ENCODE results near the gene RGS7BP. TPM values are rescaled to one million over a fixed set of nuclear protein-coding genes. Genes with fewer than 3 reads are reported as not detected.

The RGS7BP gene
- total RNA-seq, 1 donor from 2014 or later, result 0.43 TPM

- Histone ChIP-seq H3K36me3 (no peaks in the 10 kb centered on the region), H3K27ac (no peak overlapping the region), H3F3A (ENCODE audit: low read depth) (peaks cover 16% of the 10 kb centered on the region), H4K20me1 (ENCODE audit: low read depth) (no peaks in the 10 kb centered on the region), H3K9ac (no peak overlapping the region), H3K27me3 (no peaks in the 10 kb centered on the region), H3K4me3 (no peak overlapping the region), H3K4me1 (peaks cover 34% of the 10 kb centered on the region), H3K79me2 (ENCODE audit: low read depth) (no peaks in the 10 kb centered on the region), H3K4me2 (no peak overlapping the region), H2AFZ (replicated peaks) (no peak overlapping the region), H3K9me3 (ENCODE audit: low read depth) (no peaks in the 10 kb centered on the region)
- TF ChIP-seq EZH2 (IDR thresholded peaks at IDR 0.05) (no peak), EZH2phosphoT487 (IDR thresholded peaks at IDR 0.05) (no peak)
- TF ChIP-seq, protein P1, sequence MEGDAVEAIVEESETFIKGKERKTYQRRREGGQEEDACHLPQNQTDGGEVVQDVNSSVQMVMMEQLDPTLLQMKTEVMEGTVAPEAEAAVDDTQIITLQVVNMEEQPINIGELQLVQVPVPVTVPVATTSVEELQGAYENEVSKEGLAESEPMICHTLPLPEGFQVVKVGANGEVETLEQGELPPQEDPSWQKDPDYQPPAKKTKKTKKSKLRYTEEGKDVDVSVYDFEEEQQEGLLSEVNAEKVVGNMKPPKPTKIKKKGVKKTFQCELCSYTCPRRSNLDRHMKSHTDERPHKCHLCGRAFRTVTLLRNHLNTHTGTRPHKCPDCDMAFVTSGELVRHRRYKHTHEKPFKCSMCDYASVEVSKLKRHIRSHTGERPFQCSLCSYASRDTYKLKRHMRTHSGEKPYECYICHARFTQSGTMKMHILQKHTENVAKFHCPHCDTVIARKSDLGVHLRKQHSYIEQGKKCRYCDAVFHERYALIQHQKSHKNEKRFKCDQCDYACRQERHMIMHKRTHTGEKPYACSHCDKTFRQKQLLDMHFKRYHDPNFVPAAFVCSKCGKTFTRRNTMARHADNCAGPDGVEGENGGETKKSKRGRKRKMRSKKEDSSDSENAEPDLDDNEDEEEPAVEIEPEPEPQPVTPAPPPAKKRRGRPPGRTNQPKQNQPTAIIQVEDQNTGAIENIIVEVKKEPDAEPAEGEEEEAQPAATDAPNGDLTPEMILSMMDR (IDR thresholded peaks at IDR 0.05), result no peak
- Mint-ChIP-seq H3K27me3 (ENCODE audit: insufficient read depth, low read depth) (no peaks in the 10 kb centered on the region), H3K9me3 (no peaks in the 10 kb centered on the region), H3K4me3 (no peak overlapping the region), H3K36me3 (no peaks in the 10 kb centered on the region), H3K4me1 (peaks cover 8% of the 10 kb centered on the region), H3K27ac (no peak overlapping the region)
- DNase-seq (ENCODE audit: low spot score), result no peak
These were observed 149.8 kb downstream of the RGS7BP start for GRCh38 chr5:64655596-64655995.

DNA sequence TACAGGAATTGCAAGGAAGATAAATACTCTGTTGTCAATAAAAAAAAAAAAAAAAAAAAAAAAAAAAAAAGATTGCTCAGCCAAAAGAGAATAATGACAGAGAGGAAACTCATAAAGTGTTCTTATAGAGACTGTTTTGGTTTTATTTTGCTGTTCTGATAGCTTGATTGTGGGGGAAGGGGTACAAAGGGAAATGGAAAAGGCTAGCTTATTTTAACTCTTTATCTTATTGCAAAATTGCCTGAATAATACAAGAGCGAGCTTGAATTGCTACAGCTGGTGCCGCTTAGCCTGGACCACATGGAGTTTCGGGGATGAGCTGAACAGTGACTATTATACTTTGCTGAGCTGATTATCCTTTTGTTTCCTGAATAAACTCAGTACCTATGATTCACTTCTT lies 153.5 kb downstream of the RGS7BP start:
- no peak overlapping the region for H3K4me3 Mint-ChIP-seq
- no peaks in the 10 kb centered on the region for H3K9me3 Mint-ChIP-seq
- no peaks in the 10 kb centered on the region for H3K36me3 Mint-ChIP-seq

More for the DNA sequence above, 153.5 kb downstream of the RGS7BP start:
- Histone ChIP-seq H3K79me2 (ENCODE audit: low read depth) (no peaks in the 10 kb centered on the region), H3K27ac (no peak overlapping the region), H3K4me1 (peaks cover 43% of the 10 kb centered on the region), H3K27me3 (no peaks in the 10 kb centered on the region), H3K9me3 (ENCODE audit: low read depth) (no peaks in the 10 kb centered on the region), H4K20me1 (ENCODE audit: low read depth) (no peaks in the 10 kb centered on the region), H2AFZ (replicated peaks) (no peak overlapping the region), H3K9ac (no peak overlapping the region), H3F3A (ENCODE audit: low read depth) (peaks cover 16% of the 10 kb centered on the region), H3K4me3 (peak overlapping the region; percentile 0), H3K36me3 (no peaks in the 10 kb centered on the region), H3K4me2 (peak overlapping the region; percentile 65)
- H3K27ac Mint-ChIP-seq, result peak overlapping the region; percentile 16
- TF ChIP-seq EZH2 (IDR thresholded peaks at IDR 0.05) (no peak), EZH2phosphoT487 (IDR thresholded peaks at IDR 0.05) (no peak)
- TF ChIP-seq, protein P1 (IDR thresholded peaks at IDR 0.05), result no peak
- H3K27me3 Mint-ChIP-seq (ENCODE audit: insufficient read depth, low read depth), result no peaks in the 10 kb centered on the region
- H3K4me1 Mint-ChIP-seq, result peaks cover 8% of the 10 kb centered on the region
- DNase-seq (ENCODE audit: low spot score), result peak; percentile 64

Small RNAs within 50 kb of the gene (small RNA-seq; reads per million reads assigned to genes)
- gene RN7SL169P (not detected), gene RNU6-294P (not detected)

Other genes with a start within 250 kb of the RGS7BP start
- 10.4 and 17.8 TPM in 2 replicates for gene SHISAL2B, start 184.5 kb downstream of the RGS7BP start, total RNA-seq (ENCODE audit: low replicate concordance)